GM06990 (cell line): Measurements from ENCODE around the gene SELL.

Experiments used
- DNase-seq: peaks from one replicate; pipeline ENCODE4 v3.0.0-alpha.2; 2011; ENCODE audit not compliant: insufficient read length; ENCODE audit errors: extremely low read depth
- H3K27me3 ChIP-seq: replicated peaks from 2 replicates; pipeline ENCODE4 v1.6.0; 2011; ENCODE audit warnings: low read length; ENCODE audit not compliant: control insufficient read depth, insufficient read depth
- H3K36me3 ChIP-seq: 2 replicates; pipeline ENCODE4 v1.5.1; 2011; ENCODE audit warnings: low read length; ENCODE audit not compliant: control insufficient read depth, insufficient read depth
- H3K4me3 ChIP-seq: replicated peaks from 2 replicates; pipeline ENCODE4 v1.5.1; 2011; ENCODE audit warnings: low read depth, mild to moderate bottlenecking, control low read depth, low read length
- CTCF ChIP-seq: IDR thresholded peaks from 2 replicates; pipeline ENCODE4 v1.5.1; 2011; ENCODE audit warnings: low read length, control low read depth, mild to moderate bottlenecking, inconsistent platforms; ENCODE audit not compliant: insufficient read depth, poor library complexity, severe bottlenecking

The SELL gene

GRCh38 chr1:169648187-169648586 lies 63.2 kb downstream of the SELL start:
- Histone ChIP-seq H3K4me3 (no peak overlapping the region), H3K36me3 (no peaks in the 10 kb centered on the region), H3K27me3 (no peaks in the 10 kb centered on the region)
- no peak for TF ChIP-seq CTCF
- DNase-seq: no peak

GRCh38 chr1:169647512-169647911 lies 63.9 kb downstream of the SELL start:
- H3K36me3 ChIP-seq: no peaks in the 10 kb centered on the region
- H3K27me3 ChIP-seq: no peaks in the 10 kb centered on the region
- DNase-seq: no peak
- no peak for TF ChIP-seq CTCF
- H3K4me3 ChIP-seq: no peak overlapping the region

- TF ChIP-seq CTCF: no peak
- Histone ChIP-seq H3K4me3 (no peak overlapping the region), H3K27me3 (no peaks in the 10 kb centered on the region), H3K36me3 (no peaks in the 10 kb centered on the region)
- no peak for DNase-seq
Measured at GRCh38 chr1:169644297-169644696, 67.1 kb downstream of the SELL start.
